ENCODE results near the gene TRDN.

Gene TRDN

GRCh38 chr6:123168892-123169773, 467.6 kb downstream of the TRDN start:
- DNase-seq (ENCODE audit: low read depth in 2 of 2), result no peak

- no peak for DNase-seq (ENCODE audit: low read depth in 2 of 2)
Observed at GRCh38 chr6:123168466-123168865, 468.3 kb downstream of the TRDN start.
